HFF-Myc (cell line): ENCODE measurements around the gene HRH4.

Experiments used
- DNase-seq: peaks from one replicate; pipeline ENCODE4 v3.0.0-alpha.2; 2011; ENCODE audit warnings: low read depth; ENCODE audit errors: extremely low read depth
- H3K4me3 ChIP-seq: replicated peaks from 2 replicates; pipeline ENCODE4 v1.5.1; 2011; ENCODE audit warnings: low read depth, mild to moderate bottlenecking, control low read depth, low read length
- CTCF ChIP-seq: IDR thresholded peaks from 2 replicates; pipeline ENCODE4 v1.5.1; 2012; ENCODE audit warnings: mild to moderate bottlenecking, low read depth, low read length, control low read depth; ENCODE audit errors: missing control alignments

HRH4 gene

GRCh38 chr18:24443870-24444269 lies 16.6 kb upstream of the HRH4 start:
- H3K4me3 ChIP-seq: no peak overlapping the region
- no peak for DNase-seq
- no peak for TF ChIP-seq CTCF

- TF ChIP-seq CTCF: no peak
- DNase-seq: no peak
- no peak overlapping the region for H3K4me3 ChIP-seq
Observed at GRCh38 chr18:24446453-24446852, 14.0 kb upstream of the HRH4 start.

GRCh38 chr18:24446953-24447538 lies 13.4 kb upstream of the HRH4 start:
- peak; percentile 9 for TF ChIP-seq CTCF
- DNase-seq: no peak
- H3K4me3 ChIP-seq: no peak overlapping the region

- no peak for TF ChIP-seq CTCF
- no peak overlapping the region for H3K4me3 ChIP-seq
- no peak for DNase-seq
Observed at GRCh38 chr18:24447961-24448360, 12.5 kb upstream of the HRH4 start.

GRCh38 chr18:24456549-24456948 lies 3.9 kb upstream of the HRH4 start:
- no peak for TF ChIP-seq CTCF
- no peak overlapping the region for H3K4me3 ChIP-seq
- DNase-seq: no peak

DNA sequence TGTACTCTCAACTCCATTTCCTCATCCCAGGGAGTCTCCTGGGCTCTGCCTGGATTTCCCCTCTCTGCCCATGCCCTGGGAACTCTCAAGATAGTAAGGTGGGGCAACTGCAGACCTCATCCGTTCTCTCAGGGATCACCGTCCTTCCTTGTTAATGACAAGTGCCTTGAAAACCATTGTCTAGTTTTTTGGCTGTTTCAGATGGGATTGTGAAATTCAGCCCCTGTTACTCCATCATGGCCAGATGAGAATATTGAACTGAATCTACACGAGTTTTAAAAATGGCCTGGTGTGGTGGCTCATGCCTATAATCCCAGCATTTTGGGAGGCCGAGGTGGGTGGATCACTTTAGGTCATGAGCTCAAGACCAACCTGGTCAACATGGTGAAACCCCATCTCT lies 665 bp upstream of the HRH4 start:
- H3K4me3 ChIP-seq: no peak overlapping the region
- TF ChIP-seq CTCF: no peak
- DNase-seq: no peak

DNA sequence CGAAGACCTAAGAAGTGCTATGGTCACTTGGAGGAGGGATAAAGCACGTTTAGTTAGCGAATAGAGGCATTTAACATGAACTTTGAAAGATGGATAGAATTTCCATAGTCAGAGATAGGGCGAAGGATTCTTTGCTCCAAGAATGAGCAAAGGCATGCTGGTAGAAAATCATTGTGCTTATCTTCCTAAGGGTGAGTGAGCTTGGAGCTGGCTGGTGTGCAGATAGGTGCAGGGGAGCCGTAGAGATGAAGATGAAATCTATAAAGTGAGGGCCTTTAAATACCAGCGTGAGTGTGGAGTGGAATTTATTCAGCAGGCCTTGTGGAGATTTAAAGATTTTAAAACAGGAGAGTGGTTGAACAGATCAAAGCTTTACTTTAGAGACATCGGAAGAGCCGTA lies 1.6 kb downstream of the HRH4 start:
- no peak overlapping the region for H3K4me3 ChIP-seq
- no peak for TF ChIP-seq CTCF
- no peak for DNase-seq
